ENCODE results near the gene PSTK.

Gene PSTK, protein sequence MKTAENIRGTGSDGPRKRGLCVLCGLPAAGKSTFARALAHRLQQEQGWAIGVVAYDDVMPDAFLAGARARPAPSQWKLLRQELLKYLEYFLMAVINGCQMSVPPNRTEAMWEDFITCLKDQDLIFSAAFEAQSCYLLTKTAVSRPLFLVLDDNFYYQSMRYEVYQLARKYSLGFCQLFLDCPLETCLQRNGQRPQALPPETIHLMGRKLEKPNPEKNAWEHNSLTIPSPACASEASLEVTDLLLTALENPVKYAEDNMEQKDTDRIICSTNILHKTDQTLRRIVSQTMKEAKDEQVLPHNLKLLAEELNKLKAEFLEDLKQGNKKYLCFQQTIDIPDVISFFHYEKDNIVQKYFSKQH

GRCh38 chr10:122980209-122981065 lies at the start of gene PSTK:
TSS of gene PSTK (plus strand) at chr10:122980401. CDS start at chr10:122980480, 79 bp downstream.
- H3K9me3 ChIP-seq (ENCODE audit: insufficient read depth, low read length) = no peaks in the 10 kb centered on the region
- H3K4me3 ChIP-seq (ENCODE audit: insufficient read length, low read depth) = peak within 1 kb of the TSS; percentile 78
- TF ChIP-seq SUZ12 (IDR thresholded peaks at IDR 0.05; ENCODE audit: extremely low read depth, insufficient read depth, insufficient read length) (no peak), ZNF274 (IDR thresholded peaks at IDR 0.05; ENCODE audit: low read depth, low read length) (no peak), YY1 (IDR thresholded peaks at IDR 0.05; ENCODE audit: insufficient read depth, insufficient read length) (no peak)
- no peaks in the 10 kb centered on the region for H3K27me3 ChIP-seq (ENCODE audit: insufficient read depth, insufficient read length)
- H3K9ac ChIP-seq (ENCODE audit: insufficient read length, low read depth) = peak within 1 kb of the TSS; percentile 86
- DNase-seq (ENCODE audit: low read depth, low spot score) = peak; percentile 77
- peaks cover 14% of the 10 kb centered on the region for H3K36me3 ChIP-seq (ENCODE audit: insufficient read depth, insufficient read length, low read length)
- H3K4me1 ChIP-seq (ENCODE audit: insufficient read depth, insufficient read length) = no peaks in the 10 kb centered on the region

DNA sequence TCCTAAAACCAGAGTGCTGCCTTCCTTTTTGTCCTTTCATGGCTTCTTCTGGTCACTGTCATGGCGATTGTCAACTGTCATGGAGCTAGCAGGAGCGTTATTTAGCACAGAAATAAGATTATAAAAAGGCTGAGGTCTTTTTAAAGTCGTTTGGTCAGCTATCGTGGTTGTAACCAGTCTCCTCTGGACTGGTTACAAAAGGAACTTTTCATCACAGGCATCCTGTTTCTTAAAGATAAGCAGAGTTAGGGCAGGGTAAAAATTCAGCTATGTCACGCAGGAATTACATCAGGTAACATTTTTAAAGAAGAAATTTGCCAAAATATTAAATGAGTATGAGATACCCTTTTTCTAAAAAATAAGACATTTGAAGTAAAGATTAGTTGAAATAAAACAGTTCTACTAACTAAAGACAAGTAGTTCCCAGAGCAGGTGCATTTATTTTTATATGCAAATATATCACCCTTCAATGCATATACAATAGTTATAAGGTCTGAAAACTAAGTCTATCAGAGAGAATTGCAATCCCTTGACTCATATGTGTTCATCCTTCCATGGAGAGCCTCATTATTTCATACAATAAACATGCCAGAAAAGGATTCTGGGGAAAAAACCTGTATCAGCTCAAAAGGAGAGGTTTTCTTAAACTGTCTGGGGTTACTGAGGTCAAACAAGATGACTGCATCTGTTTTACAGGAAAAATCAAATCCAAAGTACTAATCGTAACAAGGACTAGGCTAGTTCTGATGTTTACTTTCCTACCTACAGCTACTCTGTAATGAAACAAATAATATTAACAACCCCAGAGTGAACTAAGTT lies 48.9 kb upstream of the PSTK start:
- TF ChIP-seq SUZ12 (IDR thresholded peaks at IDR 0.05; ENCODE audit: extremely low read depth, insufficient read depth, insufficient read length) (no peak), ZNF274 (IDR thresholded peaks at IDR 0.05; ENCODE audit: low read depth, low read length) (no peak), YY1 (IDR thresholded peaks at IDR 0.05; ENCODE audit: insufficient read depth, insufficient read length) (no peak)

DNA sequence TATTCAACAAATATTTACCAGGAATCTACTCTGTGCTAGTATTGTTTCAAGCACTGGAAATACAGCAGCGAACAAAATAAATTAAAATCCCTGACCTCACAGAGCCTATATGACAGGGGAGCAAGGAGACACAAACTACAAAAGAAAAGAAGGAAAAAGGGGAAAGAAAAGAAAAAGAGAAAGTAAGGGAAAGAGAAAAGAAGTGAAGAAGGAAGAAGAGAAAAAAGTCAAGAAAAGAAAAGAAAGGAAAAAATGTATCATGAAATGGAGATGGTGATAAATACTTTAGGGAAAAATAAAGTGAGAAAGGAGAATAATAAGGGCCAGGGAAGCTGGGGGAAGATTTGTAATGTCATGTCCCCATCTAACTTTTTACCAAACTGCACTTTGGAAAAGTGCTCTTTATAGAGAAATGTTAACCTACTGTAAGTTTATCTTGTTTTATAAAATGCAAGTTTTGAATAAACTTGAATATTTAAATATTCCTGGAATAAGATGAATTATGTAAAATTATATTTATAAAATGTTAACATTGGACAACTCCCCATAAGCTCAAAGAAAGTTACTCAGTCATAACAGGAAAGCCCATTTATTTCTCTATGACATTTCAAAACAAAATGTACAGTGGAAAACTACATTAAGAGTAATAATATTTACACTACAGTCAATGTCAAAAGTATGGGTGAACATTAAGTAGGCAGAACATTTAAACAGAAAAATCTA lies 40.9 kb upstream of the PSTK start:
- no peak for DNase-seq (ENCODE audit: low read depth, low spot score)
- H3K4me1 ChIP-seq (ENCODE audit: insufficient read depth, insufficient read length) = no peaks in the 10 kb centered on the region
- H3K9me3 ChIP-seq (ENCODE audit: insufficient read depth, low read length) = no peaks in the 10 kb centered on the region
- H3K36me3 ChIP-seq (ENCODE audit: insufficient read depth, insufficient read length, low read length) = peaks cover 25% of the 10 kb centered on the region
- no peak overlapping the region for H3K4me3 ChIP-seq (ENCODE audit: insufficient read length, low read depth)
- TF ChIP-seq YY1 (IDR thresholded peaks at IDR 0.05; ENCODE audit: insufficient read depth, insufficient read length) (no peak), SUZ12 (IDR thresholded peaks at IDR 0.05; ENCODE audit: extremely low read depth, insufficient read depth, insufficient read length) (no peak), ZNF274 (IDR thresholded peaks at IDR 0.05; ENCODE audit: low read depth, low read length) (no peak)
- H3K9ac ChIP-seq (ENCODE audit: insufficient read length, low read depth) = no peak overlapping the region
- no peaks in the 10 kb centered on the region for H3K27me3 ChIP-seq (ENCODE audit: insufficient read depth, insufficient read length)

More for the DNA sequence above, 48.9 kb upstream of the PSTK start:
- H3K36me3 ChIP-seq (ENCODE audit: insufficient read depth, insufficient read length, low read length) = peaks cover 18% of the 10 kb centered on the region
- H3K27me3 ChIP-seq (ENCODE audit: insufficient read depth, insufficient read length) = no peaks in the 10 kb centered on the region
- H3K9ac ChIP-seq (ENCODE audit: insufficient read length, low read depth) = no peak overlapping the region
- no peaks in the 10 kb centered on the region for H3K9me3 ChIP-seq (ENCODE audit: insufficient read depth, low read length)
- no peak for DNase-seq (ENCODE audit: low read depth, low spot score)
- no peaks in the 10 kb centered on the region for H3K4me1 ChIP-seq (ENCODE audit: insufficient read depth, insufficient read length)
- H3K4me3 ChIP-seq (ENCODE audit: insufficient read length, low read depth) = no peak overlapping the region

- TF ChIP-seq SUZ12 (IDR thresholded peaks at IDR 0.05; ENCODE audit: extremely low read depth, insufficient read depth, insufficient read length) (no peak), YY1 (IDR thresholded peaks at IDR 0.05; ENCODE audit: insufficient read depth, insufficient read length) (no peak), ZNF274 (IDR thresholded peaks at IDR 0.05; ENCODE audit: low read depth, low read length) (no peak)
- Histone ChIP-seq H3K4me3 (ENCODE audit: insufficient read length, low read depth) (no peak overlapping the region), H3K36me3 (ENCODE audit: insufficient read depth, insufficient read length, low read length) (peaks cover 21% of the 10 kb centered on the region), H3K4me1 (ENCODE audit: insufficient read depth, insufficient read length) (no peaks in the 10 kb centered on the region), H3K27me3 (ENCODE audit: insufficient read depth, insufficient read length) (no peaks in the 10 kb centered on the region), H3K9me3 (ENCODE audit: insufficient read depth, low read length) (no peaks in the 10 kb centered on the region), H3K9ac (ENCODE audit: insufficient read length, low read depth) (no peak overlapping the region)
- DNase-seq (ENCODE audit: low read depth, low spot score) = no peak
Measured at GRCh38 chr10:122939856-122940543, 40.2 kb upstream of the PSTK start.

- Histone ChIP-seq H3K36me3 (ENCODE audit: insufficient read depth, insufficient read length, low read length) (peaks cover 46% of the 10 kb centered on the region), H3K4me1 (ENCODE audit: insufficient read depth, insufficient read length) (no peaks in the 10 kb centered on the region), H3K4me3 (ENCODE audit: insufficient read length, low read depth) (no peak overlapping the region), H3K9me3 (ENCODE audit: insufficient read depth, low read length) (no peaks in the 10 kb centered on the region), H3K27me3 (ENCODE audit: insufficient read depth, insufficient read length) (no peaks in the 10 kb centered on the region), H3K9ac (ENCODE audit: insufficient read length, low read depth) (no peak overlapping the region)
- no peak for DNase-seq (ENCODE audit: low read depth, low spot score)
- TF ChIP-seq YY1 (IDR thresholded peaks at IDR 0.05; ENCODE audit: insufficient read depth, insufficient read length) (no peak), SUZ12 (IDR thresholded peaks at IDR 0.05; ENCODE audit: extremely low read depth, insufficient read depth, insufficient read length) (no peak), ZNF274 (IDR thresholded peaks at IDR 0.05; ENCODE audit: low read depth, low read length) (no peak)
Measured at GRCh38 chr10:122949296-122949695, 30.9 kb upstream of the PSTK start.
